ENCODE results near the gene TGIF1. TPM values are rescaled to one million over a fixed set of nuclear protein-coding genes. Genes with fewer than 3 reads are reported as not detected.

The TGIF1 gene
- total RNA-seq, 1 experiment from 2014 or later = 129 TPM

DNA sequence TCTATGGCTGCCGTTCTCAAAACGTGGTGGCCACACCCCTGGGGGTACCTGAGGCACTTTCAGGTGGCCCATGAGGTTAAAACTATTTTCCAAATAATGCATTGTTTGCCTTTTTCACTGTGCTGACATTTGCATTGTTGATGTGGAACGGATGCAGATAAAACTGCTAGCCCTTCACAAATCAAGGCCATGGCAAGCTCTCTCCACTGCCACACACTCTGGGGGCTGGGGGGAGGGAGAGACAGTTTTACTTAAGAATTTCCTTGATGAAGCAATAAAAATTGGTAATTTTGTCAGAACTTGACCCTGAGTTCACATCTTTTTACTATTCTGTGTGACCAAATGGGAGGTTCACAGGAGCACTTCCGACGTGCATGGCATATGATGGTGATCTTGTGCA lies 22.0 kb upstream of the TGIF1 start:
- CTCF ChIA-PET = no interaction called here
- TF ChIP-seq, protein P1, sequence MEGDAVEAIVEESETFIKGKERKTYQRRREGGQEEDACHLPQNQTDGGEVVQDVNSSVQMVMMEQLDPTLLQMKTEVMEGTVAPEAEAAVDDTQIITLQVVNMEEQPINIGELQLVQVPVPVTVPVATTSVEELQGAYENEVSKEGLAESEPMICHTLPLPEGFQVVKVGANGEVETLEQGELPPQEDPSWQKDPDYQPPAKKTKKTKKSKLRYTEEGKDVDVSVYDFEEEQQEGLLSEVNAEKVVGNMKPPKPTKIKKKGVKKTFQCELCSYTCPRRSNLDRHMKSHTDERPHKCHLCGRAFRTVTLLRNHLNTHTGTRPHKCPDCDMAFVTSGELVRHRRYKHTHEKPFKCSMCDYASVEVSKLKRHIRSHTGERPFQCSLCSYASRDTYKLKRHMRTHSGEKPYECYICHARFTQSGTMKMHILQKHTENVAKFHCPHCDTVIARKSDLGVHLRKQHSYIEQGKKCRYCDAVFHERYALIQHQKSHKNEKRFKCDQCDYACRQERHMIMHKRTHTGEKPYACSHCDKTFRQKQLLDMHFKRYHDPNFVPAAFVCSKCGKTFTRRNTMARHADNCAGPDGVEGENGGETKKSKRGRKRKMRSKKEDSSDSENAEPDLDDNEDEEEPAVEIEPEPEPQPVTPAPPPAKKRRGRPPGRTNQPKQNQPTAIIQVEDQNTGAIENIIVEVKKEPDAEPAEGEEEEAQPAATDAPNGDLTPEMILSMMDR (IDR thresholded peaks at IDR 0.05; ENCODE audit: unreplicated experiment) = no peak
- H3K9me3 Mint-ChIP-seq (ENCODE audit: low read depth, unreplicated experiment) = no peaks in the 10 kb centered on the region
- intact Hi-C loops (cut with micrococcal nuclease; ENCODE audit: unreplicated experiment) = no loop called here
- no peak overlapping the region for H3K4me3 Mint-ChIP-seq (ENCODE audit: low read depth, unreplicated experiment)
- no TSS peak for BruUV-seq (replicated peaks)
- no peak overlapping the region for H3K27ac Mint-ChIP-seq (ENCODE audit: unreplicated experiment)
- no peak for DNase-seq
- H3K27me3 Mint-ChIP-seq (ENCODE audit: unreplicated experiment) = no peaks in the 10 kb centered on the region
- H3K36me3 Mint-ChIP-seq (ENCODE audit: insufficient read depth, unreplicated experiment) = no peaks in the 10 kb centered on the region
- no peaks in the 10 kb centered on the region for H3K4me1 Mint-ChIP-seq (ENCODE audit: low read depth, unreplicated experiment)

DNA sequence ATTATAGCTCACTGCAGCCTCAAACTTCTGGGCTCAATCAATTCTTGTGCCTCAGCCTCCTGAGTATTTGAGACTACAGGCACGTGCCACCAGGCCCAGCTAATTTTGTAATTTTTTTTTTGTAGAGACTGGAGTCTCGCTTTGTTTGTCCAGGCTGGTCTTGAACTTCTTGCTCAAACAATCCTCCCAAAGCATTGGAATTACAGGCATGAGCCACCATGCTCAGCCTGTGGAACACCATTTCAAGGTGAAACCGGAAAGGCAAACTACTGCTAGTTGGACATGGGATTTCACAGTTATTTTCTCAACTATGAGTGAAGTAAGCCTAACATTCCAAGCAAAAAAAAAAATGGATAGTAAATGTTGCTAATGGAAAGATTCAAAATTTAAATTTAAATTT lies 20.9 kb upstream of the TGIF1 start:
- CTCF ChIA-PET = no interaction called here
- no peak overlapping the region for H3K27ac Mint-ChIP-seq (ENCODE audit: unreplicated experiment)
- H3K27me3 Mint-ChIP-seq (ENCODE audit: unreplicated experiment) = no peaks in the 10 kb centered on the region
- H3K4me3 Mint-ChIP-seq (ENCODE audit: low read depth, unreplicated experiment) = no peak overlapping the region
- intact Hi-C loops (cut with micrococcal nuclease; ENCODE audit: unreplicated experiment) = no loop called here
- TF ChIP-seq, protein P1 (IDR thresholded peaks at IDR 0.05; ENCODE audit: unreplicated experiment) = no peak
- no peaks in the 10 kb centered on the region for H3K4me1 Mint-ChIP-seq (ENCODE audit: low read depth, unreplicated experiment)
- DNase-seq = no peak
- no peaks in the 10 kb centered on the region for H3K36me3 Mint-ChIP-seq (ENCODE audit: insufficient read depth, unreplicated experiment)
- BruUV-seq (replicated peaks) = no TSS peak
- H3K9me3 Mint-ChIP-seq (ENCODE audit: low read depth, unreplicated experiment) = no peaks in the 10 kb centered on the region

DNA sequence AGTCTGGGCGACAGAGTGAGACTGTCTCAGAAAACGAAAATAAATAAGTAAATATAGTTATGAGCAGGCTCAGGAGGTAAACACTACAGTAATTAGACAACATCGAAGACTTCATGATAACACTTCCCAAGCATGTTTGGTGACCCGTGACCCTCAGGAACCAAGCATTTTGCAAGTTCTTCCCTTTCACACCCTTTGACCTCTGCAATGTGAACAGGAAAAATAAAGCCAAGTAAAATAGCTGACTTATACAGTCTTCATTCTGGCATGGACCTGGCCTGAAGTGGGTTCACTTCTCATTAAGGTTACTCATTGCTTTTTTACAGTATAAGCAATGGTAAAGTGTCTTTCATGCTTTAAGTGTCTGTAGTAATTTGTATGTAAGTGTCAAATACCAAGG lies 15.3 kb upstream of the TGIF1 start:
- no peaks in the 10 kb centered on the region for H3K36me3 Mint-ChIP-seq (ENCODE audit: insufficient read depth, unreplicated experiment)
- no peaks in the 10 kb centered on the region for H3K27me3 Mint-ChIP-seq (ENCODE audit: unreplicated experiment)
- no peak overlapping the region for H3K4me3 Mint-ChIP-seq (ENCODE audit: low read depth, unreplicated experiment)
- H3K4me1 Mint-ChIP-seq (ENCODE audit: low read depth, unreplicated experiment) = peaks cover 8% of the 10 kb centered on the region
- CTCF ChIA-PET = no interaction called here
- DNase-seq = no peak
- no peak overlapping the region for H3K27ac Mint-ChIP-seq (ENCODE audit: unreplicated experiment)
- intact Hi-C loops (cut with micrococcal nuclease; ENCODE audit: unreplicated experiment) = no loop called here
- no TSS peak for BruUV-seq (replicated peaks)
- TF ChIP-seq, protein P1 (IDR thresholded peaks at IDR 0.05; ENCODE audit: unreplicated experiment) = no peak
- no peaks in the 10 kb centered on the region for H3K9me3 Mint-ChIP-seq (ENCODE audit: low read depth, unreplicated experiment)

DNA sequence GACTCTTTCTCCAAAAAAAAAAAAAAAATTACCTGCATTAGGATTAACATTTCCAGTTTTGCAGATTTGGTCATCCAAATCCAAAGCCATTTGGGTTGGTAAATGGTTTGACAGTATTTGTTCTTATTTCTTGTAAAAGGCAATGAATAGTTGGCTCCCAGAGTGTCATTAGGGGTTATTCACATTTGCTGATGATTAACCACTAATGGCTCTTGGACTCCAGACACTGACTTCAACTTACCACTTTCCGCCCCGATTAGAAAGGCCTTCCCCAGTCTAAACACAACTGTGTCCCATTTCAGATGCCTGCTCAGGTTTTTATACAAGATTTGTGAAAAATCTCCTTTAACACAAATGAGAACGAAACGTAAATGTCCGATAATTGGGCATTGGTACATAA lies 9.6 kb upstream of the TGIF1 start:
- Mint-ChIP-seq H3K27ac (ENCODE audit: unreplicated experiment) (no peak overlapping the region), H3K27me3 (ENCODE audit: unreplicated experiment) (no peaks in the 10 kb centered on the region), H3K9me3 (ENCODE audit: low read depth, unreplicated experiment) (no peaks in the 10 kb centered on the region), H3K36me3 (ENCODE audit: insufficient read depth, unreplicated experiment) (no peaks in the 10 kb centered on the region), H3K4me3 (ENCODE audit: low read depth, unreplicated experiment) (no peak overlapping the region), H3K4me1 (ENCODE audit: low read depth, unreplicated experiment) (peaks cover 30% of the 10 kb centered on the region)
- intact Hi-C loops (cut with micrococcal nuclease; ENCODE audit: unreplicated experiment) = no loop called here
- no TSS peak for BruUV-seq (replicated peaks)
- no peak for DNase-seq
- CTCF ChIA-PET = no interaction called here
- TF ChIP-seq, protein P1 (IDR thresholded peaks at IDR 0.05; ENCODE audit: unreplicated experiment) = no peak

DNA sequence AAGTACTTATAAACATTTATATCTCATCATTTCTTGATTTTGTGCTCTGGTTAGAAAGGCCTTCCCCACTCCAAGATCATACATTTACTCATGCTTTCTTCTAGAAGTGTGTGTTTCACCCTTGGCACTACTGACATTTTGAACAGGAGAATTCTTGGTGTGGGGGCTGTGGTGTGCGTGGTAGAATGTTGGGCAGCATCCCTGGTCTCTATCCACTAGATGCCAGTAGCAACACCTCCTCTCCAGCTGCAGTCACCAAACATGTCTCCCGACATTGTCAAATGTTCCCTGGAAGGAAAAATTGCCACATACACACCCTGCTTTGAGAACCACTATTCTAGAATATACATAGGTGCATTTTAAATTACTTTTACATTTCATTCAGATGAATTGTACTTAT lies 8.7 kb upstream of the TGIF1 start:
- Mint-ChIP-seq H3K4me3 (ENCODE audit: low read depth, unreplicated experiment) (no peak overlapping the region), H3K4me1 (ENCODE audit: low read depth, unreplicated experiment) (peaks cover 22% of the 10 kb centered on the region), H3K27me3 (ENCODE audit: unreplicated experiment) (no peaks in the 10 kb centered on the region), H3K9me3 (ENCODE audit: low read depth, unreplicated experiment) (no peaks in the 10 kb centered on the region), H3K36me3 (ENCODE audit: insufficient read depth, unreplicated experiment) (no peaks in the 10 kb centered on the region), H3K27ac (ENCODE audit: unreplicated experiment) (no peak overlapping the region)
- TF ChIP-seq, protein P1 (IDR thresholded peaks at IDR 0.05; ENCODE audit: unreplicated experiment) = peak; percentile 22
- intact Hi-C loops (cut with micrococcal nuclease; ENCODE audit: unreplicated experiment) = no loop called here
- peak; percentile 53 for DNase-seq
- CTCF ChIA-PET = no interaction called here
- no TSS peak for BruUV-seq (replicated peaks)

Measured in Calu3 (cell line).